NCI-H2227 (cell line): ENCODE data around the gene TRHDE.
"Not testable (repeated sequence)": the region's sequence is repeated elsewhere in the genome, so short reads cannot be mapped to it uniquely, and the experiment has no call there.

Experiments
- DNase-seq: peaks from one replicate; lab custom pipeline; 2025; ENCODE audit not compliant: unreplicated experiment; lab: John Stamatoyannopoulos, UW

Gene TRHDE

GRCh38 chr12:72502546-72502945 lies 230.4 kb downstream of the TRHDE start:
- peak; percentile 38 for DNase-seq

GRCh38 chr12:72505227-72505626 lies 233.1 kb downstream of the TRHDE start:
- no peak for DNase-seq

GRCh38 chr12:72509891-72510290 lies 237.7 kb downstream of the TRHDE start:
- DNase-seq = no peak

GRCh38 chr12:72510772-72511171 lies 238.6 kb downstream of the TRHDE start:
- no peak for DNase-seq

GRCh38 chr12:72511498-72511897 lies 239.3 kb downstream of the TRHDE start:
- DNase-seq = no peak

- DNase-seq = peak; percentile 12
Observed at GRCh38 chr12:72511906-72512305, 239.7 kb downstream of the TRHDE start.

GRCh38 chr12:72520044-72520678 lies 248.0 kb downstream of the TRHDE start:
- not testable (repeated sequence) for DNase-seq

- DNase-seq = no peak
Observed at GRCh38 chr12:72521326-72521725, 249.2 kb downstream of the TRHDE start.

GRCh38 chr12:72522411-72522810 lies 250.2 kb downstream of the TRHDE start:
- DNase-seq = no peak

GRCh38 chr12:72523754-72524153 lies 251.6 kb downstream of the TRHDE start:
- DNase-seq = no peak

GRCh38 chr12:72535212-72535990 lies 263.2 kb downstream of the TRHDE start:
- no peak for DNase-seq

- DNase-seq = no peak
Observed at GRCh38 chr12:72540811-72541210, 268.6 kb downstream of the TRHDE start.

GRCh38 chr12:72543777-72544467 lies 271.8 kb downstream of the TRHDE start:
- DNase-seq = no peak

- DNase-seq = no peak
Observed at GRCh38 chr12:72546106-72546505, 273.9 kb downstream of the TRHDE start.

- DNase-seq = no peak
Observed at GRCh38 chr12:72547573-72547972, 275.4 kb downstream of the TRHDE start.

GRCh38 chr12:72549184-72549583 lies 277.0 kb downstream of the TRHDE start:
- DNase-seq = no peak

GRCh38 chr12:72560003-72560769 lies 288.0 kb downstream of the TRHDE start:
- DNase-seq = no peak

- no peak for DNase-seq
Observed at GRCh38 chr12:72570601-72571000, 298.4 kb downstream of the TRHDE start.

- DNase-seq = peak; percentile 22
Observed at GRCh38 chr12:72574138-72574537, 302.0 kb downstream of the TRHDE start.

GRCh38 chr12:72578327-72578726 lies 306.2 kb downstream of the TRHDE start:
- no peak for DNase-seq

GRCh38 chr12:72586456-72586855 lies 314.3 kb downstream of the TRHDE start:
- DNase-seq = no peak
